ENCODE results near the gene HOXD4.

Gene HOXD4

DNA sequence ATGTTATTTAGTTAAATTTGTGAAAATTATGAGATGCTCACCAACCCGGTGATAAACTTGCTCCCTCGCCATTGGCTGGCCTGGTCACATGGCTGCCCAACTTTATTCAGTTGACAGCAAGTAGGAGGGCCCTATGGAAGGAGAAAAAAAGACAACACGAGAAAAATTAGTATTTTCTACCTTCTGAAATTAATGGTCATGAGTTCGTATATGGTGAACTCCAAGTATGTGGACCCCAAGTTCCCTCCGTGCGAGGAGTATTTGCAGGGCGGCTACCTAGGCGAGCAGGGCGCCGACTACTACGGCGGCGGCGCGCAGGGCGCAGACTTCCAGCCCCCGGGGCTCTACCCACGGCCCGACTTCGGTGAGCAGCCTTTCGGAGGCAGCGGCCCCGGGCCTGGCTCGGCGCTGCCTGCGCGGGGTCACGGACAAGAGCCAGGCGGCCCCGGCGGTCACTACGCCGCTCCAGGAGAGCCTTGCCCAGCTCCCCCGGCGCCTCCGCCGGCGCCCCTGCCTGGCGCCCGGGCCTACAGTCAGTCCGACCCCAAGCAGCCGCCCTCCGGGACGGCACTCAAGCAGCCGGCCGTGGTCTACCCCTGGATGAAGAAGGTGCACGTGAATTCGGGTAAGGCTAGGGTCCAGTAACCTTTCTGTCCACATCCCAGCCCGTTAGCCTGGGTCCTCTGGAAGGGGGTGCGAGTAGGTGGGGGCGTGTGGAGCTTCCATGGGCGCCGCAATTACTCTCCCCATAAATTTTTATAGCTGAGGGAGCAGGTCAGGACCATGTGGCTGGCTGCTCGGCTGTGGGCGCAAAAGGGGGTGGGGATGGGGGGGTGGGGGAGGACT is at the start of gene HOXD4:
Gene HOXD4, plus strand, starts transcription at position 109 of the 846 bp plus-strand sequence. Its CDS starts 84 bp downstream, at position 193.
- DNase-seq: no peak

DNA sequence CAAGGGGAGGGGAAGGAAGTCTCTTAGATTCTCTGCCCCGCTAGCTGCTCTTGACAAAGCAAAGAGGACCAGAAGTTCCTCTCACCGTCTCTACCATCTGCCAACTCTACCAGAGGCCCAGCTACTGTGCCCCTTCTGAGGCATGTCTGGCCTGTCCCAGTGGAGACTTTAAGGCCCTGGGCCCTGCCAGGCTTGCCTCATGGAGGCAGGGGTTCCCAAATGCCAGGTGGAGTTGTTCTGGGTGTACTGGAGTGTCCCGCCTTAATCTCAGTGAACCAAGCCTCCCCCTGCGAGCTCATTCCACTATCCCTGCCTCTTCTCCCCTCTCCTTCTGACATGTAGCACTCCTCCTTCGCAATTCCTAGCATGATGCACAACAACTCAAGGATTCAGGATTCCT is 49.5 kb upstream of the HOXD4 start:
- no peak for DNase-seq

DNA sequence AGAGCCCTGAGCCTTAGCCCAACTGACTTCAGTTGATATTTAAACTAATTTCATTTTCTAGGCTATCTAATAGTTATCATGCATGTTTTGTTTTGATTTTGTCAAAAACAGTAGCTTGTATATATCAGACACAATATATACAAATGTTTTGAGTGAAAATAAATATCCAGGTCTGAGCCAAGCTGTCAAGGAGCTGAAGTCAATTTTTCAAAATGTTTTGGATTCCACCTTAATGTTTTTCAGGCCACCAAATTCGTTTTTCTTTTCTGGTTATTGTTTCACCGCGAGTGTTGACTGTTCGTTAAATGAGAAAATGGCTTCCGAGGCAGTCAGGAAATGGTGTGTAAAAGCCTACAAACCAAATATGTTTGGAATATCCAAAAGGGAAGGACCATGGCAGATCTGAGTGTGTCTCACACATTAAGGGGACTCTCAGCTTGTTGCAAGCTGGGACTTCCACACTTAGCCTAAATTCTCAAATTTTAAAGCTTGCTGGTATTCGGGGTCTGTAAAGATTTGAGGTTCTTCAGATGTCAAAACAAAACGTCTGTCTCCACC is 49.0 kb upstream of the HOXD4 start:
- DNase-seq: no peak

DNA sequence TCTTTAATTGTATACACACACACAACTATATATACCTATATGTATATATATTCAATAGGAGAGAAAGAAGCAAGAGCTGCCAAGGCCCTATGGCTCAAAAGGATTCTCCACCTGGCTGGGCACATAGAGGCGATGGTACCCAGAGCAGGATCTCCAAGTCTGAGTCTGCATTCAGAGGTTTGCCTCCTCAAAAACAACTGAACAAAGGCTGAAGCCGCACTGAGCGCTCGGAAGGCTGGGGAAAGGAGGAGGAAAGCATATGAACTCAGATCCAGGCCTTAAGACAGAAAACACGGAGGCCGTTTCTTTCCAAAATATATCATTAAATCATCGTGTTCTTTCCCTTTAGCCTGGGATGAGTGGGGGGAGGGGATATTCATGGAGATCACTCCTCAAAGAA is 48.2 kb upstream of the HOXD4 start:
- no peak for DNase-seq

DNA sequence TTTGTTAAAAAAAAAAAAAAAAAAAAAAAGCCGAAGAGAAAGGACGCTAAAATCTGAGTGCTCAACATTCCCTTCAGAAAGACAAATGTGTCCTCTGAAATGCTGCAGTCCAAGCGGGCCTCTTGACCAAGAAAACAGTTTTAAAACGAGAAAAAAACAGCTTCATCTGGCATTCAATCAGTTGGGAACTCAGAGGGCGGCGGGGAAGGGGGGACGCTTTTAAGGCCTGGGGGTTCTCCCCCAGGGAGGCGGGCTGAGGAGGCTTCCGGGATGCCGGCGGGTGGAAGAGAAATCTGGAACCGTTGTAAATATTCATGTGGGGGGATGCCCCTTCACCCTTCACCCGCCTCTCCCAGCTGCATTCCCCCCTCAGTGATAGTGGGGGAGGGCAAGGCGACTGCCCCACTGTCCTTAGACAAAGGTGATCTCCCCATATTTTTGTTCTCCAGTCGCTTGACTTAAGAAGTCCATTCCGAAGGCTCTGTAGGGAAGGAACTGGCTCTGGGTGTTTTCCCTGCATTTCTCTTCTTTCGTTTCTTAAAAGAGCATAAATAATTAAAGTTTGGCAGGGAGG is 47.5 kb upstream of the HOXD4 start:
- no peak for DNase-seq

DNA sequence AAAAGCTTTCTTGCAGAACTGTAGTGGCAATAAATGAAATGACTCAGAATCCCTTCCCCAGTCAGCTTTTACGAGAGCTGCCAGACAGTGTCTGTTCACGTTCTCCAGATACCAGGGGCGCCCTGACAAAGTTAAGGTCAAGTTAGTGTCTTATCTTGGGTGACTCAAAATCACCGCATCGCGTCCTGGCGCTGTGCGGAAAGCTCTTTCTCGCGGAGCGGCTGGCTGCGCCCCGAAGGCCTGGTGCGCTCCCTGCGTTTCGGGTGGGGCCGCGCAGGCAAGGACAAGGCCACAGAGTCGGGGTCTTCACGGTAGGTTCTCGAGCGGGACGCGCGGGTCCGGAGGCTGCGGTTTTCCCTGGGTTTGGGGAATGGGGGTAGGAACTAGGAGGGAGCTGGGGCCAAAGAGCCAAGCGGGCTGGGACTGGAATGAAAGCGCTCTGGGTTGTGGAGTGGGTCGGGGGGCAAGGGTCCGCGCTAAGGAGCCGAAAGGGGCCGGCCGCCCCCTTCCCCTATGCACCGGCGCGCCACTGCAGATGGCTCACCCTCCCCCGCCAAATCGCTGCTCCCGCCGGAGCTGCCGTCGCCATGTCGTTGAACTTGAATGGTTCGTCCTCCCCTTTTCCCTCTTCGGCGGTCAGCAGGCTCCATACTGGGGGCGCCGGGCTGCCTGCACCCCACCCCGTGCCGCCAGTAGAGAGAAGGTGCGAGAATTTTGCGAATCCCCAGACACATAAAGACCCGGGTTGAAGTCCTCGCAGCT is 46.9 kb upstream of the HOXD4 start:
- DNase-seq: no peak

DNA sequence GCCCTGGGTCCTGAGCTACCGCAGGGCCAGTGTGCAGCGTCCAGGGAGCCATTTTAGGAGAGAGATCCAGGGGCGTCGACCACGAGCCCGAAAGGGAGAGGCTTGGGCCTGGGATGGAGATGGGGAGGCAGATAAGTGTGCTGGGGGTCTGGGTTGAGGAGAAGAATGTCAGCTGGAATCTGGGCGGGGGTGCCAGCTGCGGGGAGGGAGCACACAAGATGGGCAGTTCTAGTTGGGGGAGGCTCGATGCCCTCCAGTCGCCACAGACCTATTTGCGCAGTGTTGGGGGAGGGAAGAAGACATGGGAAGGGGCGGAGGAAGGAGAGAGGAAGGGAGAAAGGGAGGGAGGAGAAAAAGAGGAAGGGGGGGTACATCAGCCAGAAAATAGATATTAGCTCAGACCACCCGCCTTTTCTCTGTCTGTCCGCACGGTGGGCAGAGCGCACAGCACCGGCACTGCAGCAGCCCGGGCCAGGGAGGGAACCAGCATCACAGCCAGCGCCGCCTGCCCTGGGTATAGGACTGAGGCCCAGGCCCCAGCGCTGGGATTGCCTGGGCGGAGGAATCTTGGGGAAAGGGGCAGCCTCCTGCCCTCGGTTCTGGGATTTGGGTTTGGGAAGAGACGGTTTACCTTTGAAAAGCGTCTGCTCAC is 46.1 kb upstream of the HOXD4 start:
- DNase-seq: no peak

DNA sequence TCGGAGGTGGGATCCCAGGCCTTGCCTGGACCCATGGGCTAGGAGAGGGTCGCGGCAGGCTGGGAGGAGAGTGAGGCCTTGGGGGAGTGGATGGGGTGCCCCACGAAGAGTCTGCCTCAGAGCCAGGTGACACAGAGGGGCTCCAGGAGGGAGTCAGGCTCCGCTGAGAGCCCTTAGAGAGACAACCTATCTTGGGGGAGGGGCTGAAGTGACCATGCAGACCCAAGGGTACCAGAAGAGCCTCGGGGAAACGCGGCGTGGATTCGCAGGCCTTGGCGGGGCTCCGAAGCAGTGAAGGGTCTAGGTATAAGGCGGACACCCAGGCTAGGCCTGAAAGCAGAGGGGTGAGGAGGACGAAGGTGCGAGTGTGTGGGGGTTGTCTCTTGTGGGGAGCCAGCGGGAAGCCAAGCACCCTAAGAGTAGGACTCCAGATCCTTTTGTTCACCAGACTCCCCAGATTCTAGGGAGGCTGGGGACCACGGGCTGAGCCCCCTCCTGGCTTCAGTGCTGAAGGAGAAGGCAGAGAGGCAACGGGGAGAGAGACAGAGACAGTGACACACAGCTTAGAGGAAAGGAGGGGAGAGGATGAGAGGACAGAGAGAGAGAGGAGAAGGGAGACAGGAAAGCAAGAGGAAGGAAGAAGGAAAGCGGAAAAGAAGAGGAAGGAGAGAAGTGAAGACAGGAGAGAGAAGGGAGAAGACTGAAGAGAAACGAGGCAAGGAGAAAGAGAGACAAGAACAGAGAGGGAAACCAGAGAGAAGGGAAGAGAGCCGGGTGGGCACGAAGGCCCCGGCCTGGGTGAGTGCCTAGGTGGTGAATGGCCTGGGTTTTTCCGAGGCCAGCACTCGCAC is 45.4 kb upstream of the HOXD4 start:
- DNase-seq: no peak

DNA sequence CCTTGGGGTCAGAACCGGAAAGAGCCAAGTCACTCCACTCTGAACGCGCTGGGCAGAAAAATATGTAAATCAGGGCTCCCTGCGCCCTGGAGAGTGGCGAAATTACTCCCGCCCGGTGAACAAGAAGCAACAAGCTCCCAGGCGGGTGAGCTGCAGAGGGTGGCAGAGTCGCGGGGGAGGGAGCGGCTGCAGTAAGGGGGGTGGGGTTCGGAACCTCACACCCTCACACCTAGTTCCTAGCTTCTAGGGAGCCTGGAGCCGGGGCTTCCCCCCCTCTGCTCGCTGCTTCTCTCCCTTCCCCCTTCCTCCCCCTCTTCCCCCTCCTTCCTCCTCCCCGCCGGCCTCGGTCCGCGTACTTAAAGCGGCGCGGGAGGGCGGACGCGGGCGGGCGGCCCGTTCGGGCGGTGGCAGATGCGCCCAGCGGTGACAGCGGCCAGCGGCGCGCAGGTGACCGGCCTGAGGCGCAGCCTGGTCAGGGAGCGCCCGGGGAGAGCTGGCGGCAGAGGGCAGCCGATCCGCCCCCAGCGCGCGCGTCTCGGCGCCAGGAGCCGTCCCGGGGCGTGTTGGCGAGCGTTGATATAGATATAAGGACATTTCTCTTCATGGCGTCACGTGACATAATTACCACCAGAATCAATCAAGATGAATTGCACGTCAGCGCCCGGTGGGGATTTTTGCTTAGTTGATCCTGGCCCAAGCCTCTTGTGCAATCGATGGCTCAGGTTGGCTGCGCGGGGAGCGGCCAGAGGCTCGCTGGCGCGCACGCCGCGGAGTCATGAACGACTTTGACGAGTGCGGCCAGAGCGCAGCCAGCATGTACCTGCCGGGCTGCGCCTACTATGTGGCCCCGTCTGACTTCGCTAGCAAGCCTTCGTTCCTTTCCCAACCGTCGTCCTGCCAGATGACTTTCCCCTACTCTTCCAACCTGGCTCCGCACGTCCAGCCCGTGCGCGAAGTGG is 44.5 kb upstream of the HOXD4 start, which contains the start of gene HOXD11:
Gene HOXD11, plus strand, starts transcription at position 700 of the 959 bp plus-strand sequence. Its CDS starts 76 bp downstream, at position 776.
- no peak for DNase-seq

DNA sequence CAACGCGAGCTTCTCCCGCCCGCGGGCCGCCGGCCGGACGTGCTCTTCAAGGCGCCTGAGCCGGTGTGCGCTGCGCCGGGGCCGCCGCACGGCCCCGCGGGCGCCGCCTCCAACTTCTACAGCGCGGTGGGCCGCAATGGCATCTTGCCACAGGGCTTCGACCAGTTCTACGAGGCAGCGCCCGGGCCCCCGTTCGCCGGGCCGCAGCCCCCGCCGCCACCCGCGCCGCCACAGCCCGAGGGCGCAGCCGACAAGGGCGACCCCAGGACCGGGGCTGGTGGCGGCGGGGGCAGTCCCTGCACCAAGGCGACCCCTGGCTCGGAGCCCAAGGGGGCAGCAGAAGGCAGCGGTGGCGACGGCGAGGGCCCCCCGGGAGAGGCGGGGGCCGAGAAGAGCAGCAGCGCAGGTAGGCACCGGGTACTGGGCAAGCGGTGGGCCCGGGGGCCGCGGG is 43.6 kb upstream of the HOXD4 start:
- DNase-seq: no peak

DNA sequence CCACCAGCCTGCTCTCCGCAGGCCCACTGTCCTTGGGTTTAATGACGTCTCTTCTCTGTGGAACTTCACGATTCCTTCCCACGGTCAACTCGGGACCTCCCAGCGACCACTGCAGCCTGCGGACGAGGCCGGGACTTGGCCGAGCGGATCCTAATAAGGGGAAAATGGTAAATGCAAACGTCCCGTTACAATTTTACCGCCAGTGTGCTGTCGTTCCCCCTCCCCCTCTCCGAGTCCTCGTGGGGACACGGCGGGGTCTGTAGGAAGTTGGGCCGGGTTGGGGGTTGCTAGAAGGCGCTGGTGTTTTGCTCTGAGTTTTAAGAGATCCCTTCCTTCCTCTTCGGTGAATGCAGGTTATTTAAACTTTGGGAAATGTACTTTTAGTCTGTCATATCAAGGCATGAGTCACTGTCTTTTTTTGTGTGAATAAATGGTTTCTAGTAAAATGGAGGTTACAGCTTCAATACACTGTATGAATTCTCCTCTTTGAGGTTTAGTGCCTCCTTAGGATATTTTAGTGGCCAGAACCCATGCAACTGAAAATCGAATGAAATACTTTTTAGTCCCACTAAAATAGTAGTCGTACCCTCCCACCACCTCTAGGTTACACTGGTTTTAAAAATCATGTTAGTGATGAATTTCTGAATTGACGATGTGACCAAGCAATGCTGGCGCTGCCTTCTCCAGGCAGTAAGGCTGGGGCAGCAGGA is 42.0 kb upstream of the HOXD4 start:
- DNase-seq: no peak

DNA sequence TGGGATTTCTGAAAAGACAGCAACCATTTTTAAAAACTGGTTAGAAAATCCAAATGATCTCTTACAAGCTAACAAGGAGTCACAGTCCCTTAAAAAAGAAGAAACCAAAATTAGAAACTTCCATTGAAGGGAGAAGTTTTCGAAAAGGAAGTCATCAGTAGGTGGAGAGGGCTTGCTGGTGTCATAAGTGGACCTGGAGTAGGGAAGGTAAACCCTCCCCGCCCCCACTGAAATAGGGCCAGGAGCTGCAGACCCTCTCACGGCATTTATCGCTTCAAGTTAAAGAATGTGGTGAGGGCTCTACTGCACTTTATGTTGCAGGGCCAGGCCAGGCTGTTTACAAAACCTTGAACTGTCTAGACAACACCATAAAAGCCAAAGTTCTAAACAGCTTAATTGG is 41.4 kb upstream of the HOXD4 start:
- DNase-seq: no peak

DNA sequence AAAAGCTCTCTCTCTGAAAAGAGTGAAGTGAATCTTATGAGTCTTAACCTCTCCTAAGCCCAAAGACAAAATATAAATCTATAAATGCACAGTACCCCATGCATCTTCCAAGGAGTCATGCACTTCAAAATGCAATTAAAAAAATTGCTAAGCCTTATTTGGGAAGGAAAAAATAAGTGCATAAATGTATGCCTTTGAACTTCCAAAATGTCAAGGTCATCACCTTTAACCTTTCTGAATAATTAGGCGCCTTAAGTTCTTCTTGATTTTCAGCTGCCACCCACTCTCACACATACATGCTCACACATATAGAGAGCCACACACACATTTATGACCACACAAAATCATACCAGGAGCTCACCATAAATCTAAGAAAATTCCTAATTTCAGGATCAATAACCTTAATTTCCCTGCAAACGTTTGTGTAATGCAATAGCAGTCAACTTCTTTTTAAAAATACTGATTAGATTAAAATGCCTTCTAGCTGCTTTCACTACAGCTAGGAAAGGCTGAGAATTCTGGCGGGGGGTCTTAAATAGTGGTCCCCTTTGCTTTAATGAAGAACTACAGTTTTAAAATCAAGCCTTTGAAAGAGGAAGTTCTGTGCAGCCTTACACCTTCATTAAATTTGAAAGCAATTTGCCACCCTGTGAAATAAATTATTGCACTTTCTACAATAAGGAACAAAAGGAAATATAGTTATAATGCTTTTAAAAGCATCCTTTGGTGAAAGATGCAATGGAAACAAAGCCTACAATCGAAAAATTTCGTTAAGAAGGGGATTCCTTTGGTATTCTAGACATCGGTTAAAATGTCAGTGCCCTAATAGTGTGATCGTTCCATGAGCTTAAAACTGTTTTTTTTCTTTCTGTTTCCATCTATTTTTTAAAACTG is 40.7 kb upstream of the HOXD4 start:
- no peak for DNase-seq

DNA sequence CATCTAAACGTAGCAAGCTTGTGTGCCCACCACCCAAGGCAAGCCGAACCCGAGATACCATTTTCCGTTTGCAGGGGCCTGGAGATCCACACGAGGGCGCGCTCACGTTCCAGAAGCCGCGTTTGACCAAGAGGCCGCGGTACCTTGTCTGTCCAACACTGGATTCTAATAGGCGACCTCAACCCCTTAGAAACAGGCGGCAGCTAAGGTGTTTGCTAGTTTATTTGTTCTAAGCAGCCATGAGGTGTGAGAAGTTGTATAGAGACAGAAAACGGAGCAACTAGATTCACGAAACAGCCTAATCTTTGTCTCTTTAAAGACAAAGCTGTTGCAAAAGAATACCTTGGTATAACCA is 40.1 kb upstream of the HOXD4 start:
- no peak for DNase-seq

DNA sequence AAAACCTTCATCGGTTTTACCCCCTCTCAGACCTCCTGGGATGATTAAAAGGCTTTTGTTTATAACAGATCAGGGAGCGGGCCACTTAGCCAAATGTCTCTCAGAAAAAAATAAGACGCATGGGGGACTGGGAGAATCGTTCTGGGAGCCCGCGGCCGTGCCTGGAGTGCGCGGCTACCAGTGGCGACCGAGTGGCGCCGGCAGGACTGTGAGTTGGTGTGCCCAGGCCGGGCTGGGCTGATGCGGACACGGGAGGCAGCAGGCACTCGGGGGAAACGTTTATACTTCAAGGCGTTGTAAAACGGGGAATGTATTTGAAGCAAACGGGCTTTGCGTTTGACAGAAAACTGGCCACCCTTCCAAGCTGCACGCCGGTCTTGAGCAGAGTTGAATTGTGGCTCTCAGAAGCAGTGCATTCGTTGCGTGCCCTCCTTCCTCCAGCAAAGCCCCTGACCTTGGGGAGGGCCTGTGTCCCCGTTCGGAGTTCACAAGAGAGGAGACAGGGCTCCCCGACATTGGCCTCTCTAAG is 39.4 kb upstream of the HOXD4 start:
- DNase-seq: no peak

DNA sequence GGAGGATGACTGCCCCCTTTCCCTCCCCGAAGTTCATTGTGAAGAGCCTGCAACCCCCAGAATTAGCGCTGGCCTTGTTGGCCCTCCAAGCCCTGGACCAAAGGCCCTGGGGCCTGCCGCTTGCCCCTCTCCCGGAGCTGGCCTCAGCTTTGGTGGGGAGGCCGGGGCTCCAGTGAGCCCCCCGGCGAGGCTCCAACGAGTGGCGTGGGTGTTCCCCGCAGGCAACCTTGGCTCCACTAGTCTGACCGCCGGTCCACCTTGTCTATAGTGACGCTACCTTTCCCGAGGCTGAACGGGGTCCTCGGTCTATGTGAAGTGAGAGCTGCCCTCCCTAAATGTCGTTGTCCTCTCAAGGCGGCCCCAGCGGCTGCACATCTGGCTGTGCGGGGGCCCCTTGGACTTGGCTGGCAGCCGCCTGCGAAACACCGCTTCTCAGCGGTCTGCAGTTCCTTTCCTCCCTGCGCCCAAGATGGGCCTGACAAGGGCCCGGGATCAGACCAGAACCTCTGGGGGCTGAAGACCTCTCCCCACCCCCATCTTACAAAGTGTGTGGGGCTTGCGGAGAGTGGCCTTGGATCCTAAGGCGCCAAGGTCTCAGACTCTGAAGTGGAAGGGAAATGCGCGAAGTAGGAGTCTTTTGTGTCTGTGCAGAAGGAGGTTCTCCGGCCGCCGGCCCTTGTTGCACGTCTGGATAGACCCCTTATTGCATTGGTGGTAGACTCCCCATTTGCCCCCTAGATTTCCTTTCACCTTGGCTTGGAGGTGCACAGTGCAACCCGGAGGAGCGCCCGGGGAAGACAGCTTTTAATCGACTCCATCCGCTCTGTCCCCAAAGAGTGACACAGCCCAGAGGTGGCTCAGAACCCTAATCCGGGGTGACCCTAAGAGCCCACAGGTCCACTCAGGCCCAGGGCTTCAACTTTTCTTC is 38.7 kb upstream of the HOXD4 start:
- DNase-seq: no peak

DNA sequence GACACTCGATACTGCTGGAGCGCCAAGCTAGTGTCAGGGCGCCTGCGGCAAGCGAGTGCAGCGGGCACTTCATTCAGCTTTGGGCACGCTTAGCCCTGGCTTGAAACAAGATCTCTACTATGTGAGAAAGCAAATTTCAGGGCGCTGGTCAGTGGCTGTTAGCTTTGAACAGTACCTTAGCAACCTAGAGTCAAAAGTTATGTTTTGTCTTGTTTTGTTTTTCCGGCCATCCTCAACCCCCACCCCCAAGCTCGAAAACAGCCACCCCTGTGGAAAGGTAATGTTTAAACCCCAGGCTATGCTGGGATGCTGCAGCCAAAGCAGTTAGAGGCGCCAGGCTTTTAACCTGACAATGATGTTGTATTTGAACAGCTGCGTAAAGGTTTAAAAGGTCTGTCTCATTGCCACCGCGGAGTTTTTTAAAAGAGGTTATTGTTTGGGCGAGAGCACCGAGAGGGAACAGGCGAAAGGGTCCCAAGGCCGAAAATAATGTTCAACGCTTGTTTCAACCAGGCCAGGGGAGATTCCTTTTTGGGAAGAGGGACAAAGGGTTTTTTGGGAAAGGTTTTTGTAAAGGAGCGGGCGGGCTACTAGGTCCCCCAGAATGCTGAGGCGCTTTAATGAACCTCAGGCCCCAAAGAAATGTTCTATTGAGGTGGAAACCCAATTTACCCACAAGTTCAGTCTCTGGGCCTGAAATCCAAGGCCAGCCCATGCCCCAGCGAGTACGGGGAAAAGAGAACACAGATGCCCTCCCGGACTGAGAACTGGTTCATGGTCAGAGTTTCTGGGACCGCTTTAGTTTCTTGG is 37.0 kb upstream of the HOXD4 start:
- DNase-seq: no peak
